Tibial nerve (tissue), 4 donors: ENCODE data around the gene B9D1. TPM values are rescaled to one million over a fixed set of nuclear protein-coding genes. Genes with fewer than 3 reads are reported as not detected.

Source experiments
- DNase-seq, 2 donors: peaks; one replicate each; pipeline ENCODE4 v3.0.0-alpha.2; 2019; ENCODE audit warnings: low spot score in 2 of 2
- H3K27ac ChIP-seq, 4 donors: fragments of 200-600 bp; sonication (generic) in 3 of 4; one replicate each; pipeline ENCODE4 v1.5.1; 2017 to 2019; ENCODE audit warnings: mild to moderate bottlenecking in 1 of 4
- H3K27me3 ChIP-seq, 2 donors: fragments of 200-600 bp; sonication (generic) in 1 of 2; one replicate each; pipeline versions ENCODE4 v1.5.1 to v1.6.0; 2017 to 2019
- H3K36me3 ChIP-seq, 3 donors: fragments of 200-600 bp; sonication (generic); one replicate each; pipeline ENCODE4 v1.5.1; 2018 to 2019
- H3K4me1 ChIP-seq, 4 donors: fragments of 200-600 bp; sonication (generic) in 3 of 4; one replicate each; pipeline ENCODE4 v1.5.1; 2017 to 2019
- H3K4me3 ChIP-seq, 4 donors: fragments of 200-600 bp; sonication (generic) in 3 of 4; one replicate each; pipeline ENCODE4 v1.5.1; 2017 to 2019; ENCODE audit warnings: mild to moderate bottlenecking in 1 of 4, moderate library complexity in 1 of 4
- H3K9me3 ChIP-seq, 4 donors: fragments of 200-600 bp; sonication (generic) in 3 of 4; one replicate each; pipeline ENCODE4 v1.5.1; 2017 to 2019
- CTCF ChIP-seq, 5 experiments: fragments of 200-600 bp in 3 of 5; fragments of 450-650 bp in 2 of 5; sonication (generic) in 3 of 5; IDR thresholded peaks; one replicate each; pipeline ENCODE4 v1.5.1; 2016 to 2019; ENCODE audit warnings: antibody characterized with exemption in 5 of 5, mild to moderate bottlenecking in 3 of 5, moderate library complexity in 2 of 5
- EP300 ChIP-seq, 2 donors: sonication (generic); formaldehyde crosslinking; IDR thresholded peaks; one replicate each; pipeline ENCODE4 v1.6.1; 2017; ENCODE audit warnings: antibody characterized with exemption in 2 of 2, mild to moderate bottlenecking in 1 of 2
- POLR2A ChIP-seq, 2 donors: fragments of 450-650 bp; IDR thresholded peaks; one replicate each; pipeline ENCODE4 v1.6.1; 2017; ENCODE audit warnings: antibody characterized with exemption in 2 of 2, mild to moderate bottlenecking in 2 of 2, moderate library complexity in 2 of 2
- WGBS, 2 donors: methylation state at CpG; one replicate each; pipeline ENCODE4 v1.1.5; 2018; 5-methylcytosine and 5-hydroxymethylcytosine counted together
- total RNA-seq, 4 donors: library from RNA; depleted of rRNA; stranded (reverse); fragments of >200 nt; gene quantifications; one replicate each; pipeline ENCODE4 v1.1.0, GENCODE V29; 2016

Gene B9D1
- total RNA-seq, 4 donors from 2014 or later, result 21.6 to 65.4 (median 43.4) TPM

DNA sequence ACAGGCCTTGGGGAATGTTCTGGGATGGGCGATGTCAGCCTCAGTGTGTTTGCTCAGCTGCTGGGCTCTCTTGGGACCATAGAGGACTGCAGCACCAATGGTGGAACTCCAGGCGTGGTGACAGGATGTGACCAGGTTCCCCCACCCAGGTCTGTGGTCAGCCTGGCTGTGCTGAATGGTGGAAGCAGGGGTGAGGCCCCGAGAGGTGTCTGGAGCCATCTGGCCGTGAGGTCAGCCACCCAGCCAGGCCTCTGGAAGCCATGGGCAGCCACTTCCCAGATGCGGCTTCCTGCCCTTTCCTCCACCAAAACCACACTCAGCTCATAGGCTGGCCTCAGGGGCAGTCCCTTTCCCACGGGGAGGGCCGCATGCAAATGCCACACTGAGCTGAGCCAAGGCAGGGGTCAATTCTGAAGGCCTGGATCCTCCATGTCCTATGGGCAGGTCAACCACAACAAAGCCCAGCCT lies 8.0 kb upstream of the B9D1 start:
- H3K27me3 ChIP-seq, result no peaks in the 10 kb centered on the region
- no peak overlapping the region for H3K4me3 ChIP-seq
- peak in 1 of 2 donors; percentile 69 for DNase-seq
- no peak overlapping the region for H3K27ac ChIP-seq
- WGBS, 2 donors, result 30 to 64% methylated on average over 3 to 6 of the region's 7 CpGs
- H3K4me1 ChIP-seq, result peaks cover 0 to 19% (median 6%) of the 10 kb centered on the region in 4 donors
- TF ChIP-seq CTCF (IDR thresholded peaks at IDR 0.05), result no peak
- TF ChIP-seq EP300 (IDR thresholded peaks at IDR 0.05), result no peak
- no peak for TF ChIP-seq POLR2A (IDR thresholded peaks at IDR 0.05)
- H3K36me3 ChIP-seq, result peaks cover 0 to 5% (median 0%) of the 10 kb centered on the region in 3 donors
- H3K9me3 ChIP-seq, result no peaks in the 10 kb centered on the region

DNA sequence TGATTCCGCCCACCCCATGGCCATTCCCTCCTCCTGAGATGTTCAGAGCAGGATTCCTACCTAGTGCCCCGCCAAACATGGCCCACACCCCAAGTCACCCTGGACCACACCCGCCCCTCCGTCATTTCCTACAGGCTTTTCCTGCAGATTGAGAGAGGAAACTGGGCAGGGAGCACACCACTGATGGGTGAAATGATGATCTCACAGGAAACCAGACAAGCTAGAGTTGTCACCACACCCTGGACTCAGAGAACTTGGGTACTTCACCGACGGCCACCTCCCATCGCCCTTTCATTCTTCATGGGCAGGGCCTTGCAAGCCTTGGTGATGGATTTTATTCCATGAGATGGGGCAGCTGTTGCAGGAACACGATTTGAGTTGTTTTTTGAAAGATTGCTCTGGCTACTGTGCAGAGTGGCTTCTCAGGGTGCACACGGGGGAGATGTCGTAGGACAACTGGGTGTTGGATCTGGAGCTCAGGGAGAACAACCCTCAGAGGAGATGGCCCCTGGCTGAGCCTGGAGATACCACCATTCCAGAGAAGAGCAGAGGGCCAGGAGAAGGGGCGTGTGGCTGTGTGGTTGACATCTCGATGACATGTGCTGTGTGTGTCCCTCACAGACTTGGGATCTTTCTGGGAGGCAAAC lies 7.4 kb upstream of the B9D1 start:
- no peaks in the 10 kb centered on the region for H3K9me3 ChIP-seq
- DNase-seq, result no peak
- 76 to 77% methylated on average over 12 of the region's 12 CpGs for WGBS, 2 donors
- H3K27me3 ChIP-seq, result no peaks in the 10 kb centered on the region
- H3K4me3 ChIP-seq, result no peak overlapping the region
- TF ChIP-seq CTCF (IDR thresholded peaks at IDR 0.05), result no peak
- no peak for TF ChIP-seq POLR2A (IDR thresholded peaks at IDR 0.05)
- TF ChIP-seq EP300 (IDR thresholded peaks at IDR 0.05), result no peak
- no peak overlapping the region for H3K27ac ChIP-seq
- peaks cover 0 to 5% (median 0%) of the 10 kb centered on the region in 3 donors for H3K36me3 ChIP-seq
- H3K4me1 ChIP-seq, result peaks cover 0 to 20% (median 6%) of the 10 kb centered on the region in 4 donors

DNA sequence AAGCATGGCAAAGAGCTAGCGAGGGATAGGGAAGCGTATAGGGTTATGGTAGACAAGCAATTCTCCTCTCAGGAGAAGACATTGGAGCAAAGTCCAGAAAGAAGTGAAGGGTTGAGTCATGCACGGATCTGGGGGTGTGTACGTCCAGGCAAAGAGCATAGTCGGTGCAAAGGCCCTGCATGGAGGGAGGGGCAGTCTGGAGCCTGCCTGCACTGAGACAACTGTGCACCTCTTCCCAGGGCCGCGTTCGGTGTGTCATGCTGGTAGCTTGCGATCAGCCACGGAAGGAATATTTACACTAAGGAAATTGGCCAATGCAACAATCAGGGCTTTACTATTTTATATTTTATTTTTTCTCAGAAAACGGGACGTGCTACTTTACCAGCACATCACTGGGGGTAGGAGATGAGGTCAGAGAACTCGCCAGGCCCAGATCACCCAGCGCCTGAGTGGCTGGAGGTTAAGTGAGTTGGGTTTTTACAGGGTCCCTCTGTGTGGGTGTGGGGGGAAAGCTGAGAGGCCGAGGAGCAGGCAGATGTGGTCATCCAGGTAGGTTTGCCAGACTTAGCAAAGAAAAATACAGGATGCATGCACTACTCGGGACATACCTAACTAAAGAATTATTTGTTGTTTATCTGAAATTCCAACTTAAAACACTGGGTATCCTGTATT lies 6.7 kb upstream of the B9D1 start:
- Histone ChIP-seq H3K36me3 (no peaks in the 10 kb centered on the region), H3K27me3 (no peaks in the 10 kb centered on the region), H3K27ac (no peak overlapping the region), H3K9me3 (no peaks in the 10 kb centered on the region), H3K4me3 (no peak overlapping the region), H3K4me1 (peaks cover 0 to 27% (median 6%) of the 10 kb centered on the region in 4 donors)
- 88 to 90% methylated on average over 16 of the region's 16 CpGs for WGBS, 2 donors
- no peak for TF ChIP-seq EP300 (IDR thresholded peaks at IDR 0.05)
- no peak for TF ChIP-seq CTCF (IDR thresholded peaks at IDR 0.05)
- no peak for TF ChIP-seq POLR2A (IDR thresholded peaks at IDR 0.05)
- DNase-seq, result no peak

- TF ChIP-seq EP300 (IDR thresholded peaks at IDR 0.05) (no peak), POLR2A (IDR thresholded peaks at IDR 0.05) (no peak), CTCF (IDR thresholded peaks at IDR 0.05) (no peak)
- Histone ChIP-seq H3K27me3 (no peaks in the 10 kb centered on the region), H3K36me3 (no peaks in the 10 kb centered on the region), H3K4me3 (no peak overlapping the region), H3K9me3 (no peaks in the 10 kb centered on the region), H3K4me1 (peaks cover 0 to 38% (median 7%) of the 10 kb centered on the region in 4 donors), H3K27ac (peak overlapping the region in 1 of 4 donors; percentile 32)
- WGBS, 2 donors, result 40 to 63% methylated on average over 4 of the region's 4 CpGs
- no peak for DNase-seq
Measured at GRCh38 chr17:19368229-19368628, 5.7 kb upstream of the B9D1 start.

- no peak overlapping the region for H3K4me3 ChIP-seq
- no peak for TF ChIP-seq POLR2A (IDR thresholded peaks at IDR 0.05)
- no peak for TF ChIP-seq CTCF (IDR thresholded peaks at IDR 0.05)
- no peak for TF ChIP-seq EP300 (IDR thresholded peaks at IDR 0.05)
- no peaks in the 10 kb centered on the region for H3K27me3 ChIP-seq
- H3K9me3 ChIP-seq, result no peaks in the 10 kb centered on the region
- no peak overlapping the region for H3K27ac ChIP-seq
- 87 to 94% methylated on average over 5 of the region's 5 CpGs for WGBS, 2 donors
- DNase-seq, result no peak
- H3K4me1 ChIP-seq, result peaks cover 0 to 48% (median 18%) of the 10 kb centered on the region in 4 donors
- H3K36me3 ChIP-seq, result no peaks in the 10 kb centered on the region
Measured at GRCh38 chr17:19366637-19366972, 4.1 kb upstream of the B9D1 start.
